Mesendoderm (in vitro differentiated cells): ENCODE results near the gene EID2B. TPM values are rescaled to one million over a fixed set of nuclear protein-coding genes. Genes with fewer than 3 reads are reported as not detected.
A peak's percentile ranks its signal among the peaks of the same experiment; 100 is the strongest.

Experiments
- DNase-seq: peaks from one replicate; pipeline ENCODE4 v3.0.0; 2013
- H2AK5ac ChIP-seq: 2 replicates; pipeline ENCODE4 v1.6.1; 2013; ENCODE audit warnings: low read length, inconsistent platforms
- H2BK120ac ChIP-seq: 2 replicates; pipeline ENCODE4 v1.6.1; 2013; ENCODE audit warnings: low read depth, mild to moderate bottlenecking, low read length, moderate library complexity, mixed read lengths
- H2BK15ac ChIP-seq: replicated peaks from 2 replicates; pipeline ENCODE4 v1.6.1; 2013; ENCODE audit warnings: low read depth, mild to moderate bottlenecking, moderate library complexity
- H2BK5ac ChIP-seq: 2 replicates; pipeline ENCODE4 v1.6.1; 2013; ENCODE audit warnings: low read length, inconsistent platforms
- H3K18ac ChIP-seq: 2 replicates; pipeline ENCODE4 v1.6.1; 2013; ENCODE audit warnings: mild to moderate bottlenecking, low read length, mixed read lengths
- H3K23ac ChIP-seq: one replicate; pipeline ENCODE4 v1.6.1; 2013; ENCODE audit warnings: low read length
- H3K27ac ChIP-seq: 2 replicates; pipeline ENCODE4 v1.5.1; 2013; ENCODE audit warnings: low read depth, mild to moderate bottlenecking, inconsistent platforms, low read length, moderate library complexity
- H3K27me3 ChIP-seq: 2 replicates; pipeline ENCODE4 v1.6.1; 2013; ENCODE audit warnings: low read length, control low read depth, mild to moderate bottlenecking, inconsistent platforms; ENCODE audit not compliant: insufficient read depth, poor library complexity
- H3K36me3 ChIP-seq: 2 replicates; pipeline ENCODE4 v1.6.1; 2013; ENCODE audit warnings: low read length, inconsistent platforms; ENCODE audit not compliant: control insufficient read depth, insufficient read depth
- H3K4ac ChIP-seq: one replicate; pipeline ENCODE4 v1.6.1; 2013; ENCODE audit warnings: low read depth, mild to moderate bottlenecking, low read length, moderate library complexity
- H3K4me1 ChIP-seq: 2 replicates; pipeline ENCODE4 v1.6.1; 2013; ENCODE audit warnings: low read depth, low read length, inconsistent platforms; ENCODE audit not compliant: control insufficient read depth
- H3K4me2 ChIP-seq: 2 replicates; pipeline ENCODE4 v1.6.1; 2013; ENCODE audit warnings: low read length
- H3K4me3 ChIP-seq: 2 replicates; pipeline ENCODE4 v1.5.1; 2013; ENCODE audit warnings: mild to moderate bottlenecking, low read length
- H3K56ac ChIP-seq: one replicate; pipeline ENCODE4 v1.6.1; 2013; ENCODE audit warnings: low read length
- H3K79me1 ChIP-seq: 2 replicates; pipeline ENCODE4 v1.6.1; 2013; ENCODE audit warnings: low read length, inconsistent platforms
- H3K79me2 ChIP-seq: 2 replicates; pipeline ENCODE4 v1.6.1; 2013; ENCODE audit warnings: mild to moderate bottlenecking, low read length; ENCODE audit not compliant: control insufficient read depth, insufficient read depth
- H3K9ac ChIP-seq: 2 replicates; pipeline ENCODE4 v1.6.1; 2013; ENCODE audit warnings: low read length, inconsistent platforms
- H4K5ac ChIP-seq: one replicate; pipeline ENCODE4 v1.6.1; 2013; ENCODE audit warnings: low read length
- H4K8ac ChIP-seq: one replicate; pipeline ENCODE4 v1.6.1; 2013; ENCODE audit warnings: low read depth, mild to moderate bottlenecking, control low read depth, low read length, moderate library complexity
- WGBS: extraction: QIAGEN DNeasy Blood & Tissue Kit; methylation state at CpG from one replicate; pipeline ENCODE4 v1.1.7; 2013; ENCODE audit warnings: low lambda C conversion rate, missing lambda C conversion rate; ENCODE audit not compliant: insufficient coverage; ENCODE audit errors: extremely low coverage; 5-methylcytosine and 5-hydroxymethylcytosine counted together
- polyA plus RNA-seq, 2 experiments: library from polyadenylated mRNA; stranded (reverse); fragments of 200-250 nt; gene quantifications; one replicate each; pipeline ENCODE4 v1.2.3, GENCODE V29; 2013

EID2B gene
- polyA plus RNA-seq (2013, experiment 1 of 2): 1.7 TPM
- polyA plus RNA-seq (2013, experiment 2 of 2): 1.4 TPM

- Histone ChIP-seq H3K79me1 (peaks cover 2% of the 10 kb centered on the region), H3K36me3 (no peaks in the 10 kb centered on the region), H4K5ac (no peak within 1 kb of the TSS), H3K79me2 (no peaks in the 10 kb centered on the region), H2BK120ac (no peak within 1 kb of the TSS), H3K23ac (peak within 1 kb of the TSS; percentile 68), H3K4ac (no peak within 1 kb of the TSS), H3K27ac (no peak within 1 kb of the TSS), H3K18ac (peak within 1 kb of the TSS; percentile 22), H3K27me3 (no peaks in the 10 kb centered on the region), H2BK15ac (no peak within 1 kb of the TSS), H2AK5ac (no peak within 1 kb of the TSS), H4K8ac (no peak within 1 kb of the TSS), H3K4me2 (peak within 1 kb of the TSS; percentile 100), H2BK5ac (no peak within 1 kb of the TSS), H3K9ac (peak within 1 kb of the TSS; percentile 83), H3K4me3 (peak within 1 kb of the TSS; percentile 88), H3K56ac (peak within 1 kb of the TSS; percentile 96), H3K4me1 (no peaks in the 10 kb centered on the region)
- DNase-seq: peak; percentile 95
- no CpG with 5 or more reads among the region's 65 CpGs for WGBS
Observed at GRCh38 chr19:39532233-39533002, at the start of gene EID2B. Gene EID2B, minus strand, starts transcription at chr19:39532852. Its CDS starts 50 bp downstream, at chr19:39532802.

- Histone ChIP-seq H3K4me3 (no peak overlapping the region), H3K4me2 (no peak overlapping the region), H3K27me3 (no peaks in the 10 kb centered on the region), H2AK5ac (no peak overlapping the region), H3K36me3 (no peaks in the 10 kb centered on the region), H3K18ac (no peak overlapping the region), H3K23ac (no peak overlapping the region), H3K4me1 (no peaks in the 10 kb centered on the region), H4K5ac (no peak overlapping the region), H3K27ac (no peak overlapping the region), H3K4ac (no peak overlapping the region), H3K9ac (no peak overlapping the region), H2BK120ac (no peak overlapping the region), H3K79me2 (no peaks in the 10 kb centered on the region), H2BK15ac (no peak overlapping the region), H3K79me1 (no peaks in the 10 kb centered on the region), H3K56ac (no peak overlapping the region), H2BK5ac (no peak overlapping the region), H4K8ac (no peak overlapping the region)
- no CpG with 5 or more reads among the region's 4 CpGs for WGBS
- DNase-seq: no peak
Observed at GRCh38 chr19:39582442-39582841, 49.8 kb upstream of the EID2B start.

GRCh38 chr19:39568604-39569003 is 36.0 kb upstream of the EID2B start:
- Histone ChIP-seq H3K23ac (no peak overlapping the region), H3K4me3 (no peak overlapping the region)
- WGBS: no CpG with 5 or more reads among the region's 3 CpGs

GRCh38 chr19:39566064-39566463 is 33.4 kb upstream of the EID2B start:
- no peak overlapping the region for H3K4ac ChIP-seq
- H3K36me3 ChIP-seq: no peaks in the 10 kb centered on the region
- H4K8ac ChIP-seq: no peak overlapping the region
- DNase-seq: no peak
- no peaks in the 10 kb centered on the region for H3K79me1 ChIP-seq
- H2BK15ac ChIP-seq: no peak overlapping the region
- H3K9ac ChIP-seq: no peak overlapping the region
- H3K27me3 ChIP-seq: no peaks in the 10 kb centered on the region
- no peak overlapping the region for H3K56ac ChIP-seq
- H3K18ac ChIP-seq: no peak overlapping the region
- H3K23ac ChIP-seq: no peak overlapping the region
- no peak overlapping the region for H3K27ac ChIP-seq
- no peak overlapping the region for H2BK120ac ChIP-seq
- no peak overlapping the region for H4K5ac ChIP-seq
- H2BK5ac ChIP-seq: no peak overlapping the region
- H3K4me1 ChIP-seq: no peaks in the 10 kb centered on the region
- H2AK5ac ChIP-seq: no peak overlapping the region
- WGBS: no CpG with 5 or more reads among the region's 3 CpGs
- H3K4me3 ChIP-seq: no peak overlapping the region
- no peak overlapping the region for H3K4me2 ChIP-seq
- H3K79me2 ChIP-seq: no peaks in the 10 kb centered on the region

More at GRCh38 chr19:39568604-39569003, 36.0 kb upstream of the EID2B start:
- Histone ChIP-seq H3K79me2 (no peaks in the 10 kb centered on the region), H4K8ac (no peak overlapping the region), H2BK120ac (no peak overlapping the region), H3K36me3 (no peaks in the 10 kb centered on the region), H3K27me3 (no peaks in the 10 kb centered on the region), H3K18ac (no peak overlapping the region), H3K4ac (no peak overlapping the region), H3K27ac (no peak overlapping the region), H3K9ac (no peak overlapping the region), H2BK15ac (no peak overlapping the region), H3K56ac (no peak overlapping the region), H4K5ac (no peak overlapping the region), H3K4me2 (no peak overlapping the region), H2AK5ac (no peak overlapping the region), H3K79me1 (no peaks in the 10 kb centered on the region), H2BK5ac (no peak overlapping the region), H3K4me1 (no peaks in the 10 kb centered on the region)
- no peak for DNase-seq

- H3K36me3 ChIP-seq: no peaks in the 10 kb centered on the region
- no peak overlapping the region for H2AK5ac ChIP-seq
- H3K4me2 ChIP-seq: no peak overlapping the region
- H3K4ac ChIP-seq: no peak overlapping the region
- no peak overlapping the region for H3K4me3 ChIP-seq
- H3K27ac ChIP-seq: no peak overlapping the region
- WGBS: no CpG with 5 or more reads among the region's 2 CpGs
- H4K8ac ChIP-seq: no peak overlapping the region
- no peaks in the 10 kb centered on the region for H3K27me3 ChIP-seq
- no peaks in the 10 kb centered on the region for H3K4me1 ChIP-seq
- H2BK15ac ChIP-seq: no peak overlapping the region
- DNase-seq: peak; percentile 49
- no peak overlapping the region for H3K9ac ChIP-seq
- H3K18ac ChIP-seq: no peak overlapping the region
- no peak overlapping the region for H4K5ac ChIP-seq
- no peak overlapping the region for H3K23ac ChIP-seq
- no peak overlapping the region for H2BK5ac ChIP-seq
- H2BK120ac ChIP-seq: no peak overlapping the region
- H3K56ac ChIP-seq: no peak overlapping the region
- no peaks in the 10 kb centered on the region for H3K79me1 ChIP-seq
- no peaks in the 10 kb centered on the region for H3K79me2 ChIP-seq
Observed at GRCh38 chr19:39563408-39563807, 30.8 kb upstream of the EID2B start.
